CD4-positive, alpha-beta T cell treated with Interleukin-17A for 1 hour (primary cell): ENCODE results near the gene PROSER3.
"Not testable (repeated sequence)": the region's sequence is repeated elsewhere in the genome, so short reads cannot be mapped to it uniquely, and the experiment has no call there.

Experiments
- DNase-seq: peaks from one replicate; pipeline ENCODE4 v3.0.0-alpha.2; 2020

The PROSER3 gene

DNA sequence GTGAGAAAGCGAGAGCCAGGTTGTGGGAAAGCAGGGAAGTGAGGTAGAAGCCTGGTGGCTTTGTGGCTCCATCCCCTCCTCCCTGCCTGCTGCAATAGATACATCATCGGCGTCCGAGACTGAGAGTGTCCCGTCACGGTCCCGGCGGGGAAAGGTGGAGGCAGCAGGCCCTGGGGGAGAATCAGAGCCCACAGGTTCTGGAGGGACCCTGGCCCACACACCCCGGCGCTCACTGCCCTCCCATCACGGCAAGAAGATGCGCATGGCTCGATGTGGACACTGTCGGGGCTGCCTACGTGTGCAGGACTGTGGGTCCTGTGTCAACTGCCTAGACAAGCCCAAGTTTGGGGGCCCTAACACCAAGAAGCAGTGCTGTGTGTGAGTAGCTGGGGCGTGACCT, 35.1 kb upstream of the PROSER3 start:
- no peak for DNase-seq

DNA sequence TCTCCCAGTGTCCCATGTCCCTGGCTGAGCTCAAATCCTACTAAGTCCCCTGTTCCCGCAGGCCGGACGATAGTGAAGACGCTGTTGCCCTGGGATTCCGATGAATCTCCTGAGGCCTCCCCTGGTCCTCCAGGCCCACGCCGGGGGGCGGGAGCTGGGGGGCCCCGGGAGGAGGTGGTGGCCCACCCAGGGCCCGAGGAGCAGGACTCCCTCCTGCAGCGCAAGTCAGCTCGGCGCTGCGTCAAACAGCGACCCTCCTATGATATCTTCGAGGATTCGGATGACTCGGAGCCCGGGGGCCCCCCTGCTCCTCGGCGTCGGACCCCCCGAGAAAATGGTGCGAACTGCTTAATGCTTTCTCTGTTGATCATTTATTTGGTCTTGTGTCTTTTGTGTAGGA, 34.3 kb upstream of the PROSER3 start:
- no peak for DNase-seq

DNA sequence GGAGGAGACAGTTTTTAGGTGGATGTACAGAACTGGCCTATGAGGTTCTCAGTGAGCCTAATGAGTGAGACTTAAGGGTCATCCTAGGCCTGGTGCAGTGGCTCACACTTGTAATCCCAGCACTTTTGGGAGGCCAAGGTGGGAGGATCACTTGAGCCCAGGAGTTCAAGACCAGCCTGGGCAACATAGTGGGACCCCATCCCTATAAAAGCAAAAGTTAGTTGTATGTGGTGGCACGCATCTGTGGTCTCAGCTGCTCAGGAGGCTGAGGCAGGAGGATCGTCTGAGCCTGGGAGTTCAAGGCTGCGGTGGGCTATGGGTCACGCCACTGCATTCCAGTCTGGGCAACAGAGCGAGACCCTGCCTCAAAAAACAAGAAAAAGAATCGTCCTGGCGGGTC, 33.8 kb upstream of the PROSER3 start:
- not testable (repeated sequence) for DNase-seq

DNA sequence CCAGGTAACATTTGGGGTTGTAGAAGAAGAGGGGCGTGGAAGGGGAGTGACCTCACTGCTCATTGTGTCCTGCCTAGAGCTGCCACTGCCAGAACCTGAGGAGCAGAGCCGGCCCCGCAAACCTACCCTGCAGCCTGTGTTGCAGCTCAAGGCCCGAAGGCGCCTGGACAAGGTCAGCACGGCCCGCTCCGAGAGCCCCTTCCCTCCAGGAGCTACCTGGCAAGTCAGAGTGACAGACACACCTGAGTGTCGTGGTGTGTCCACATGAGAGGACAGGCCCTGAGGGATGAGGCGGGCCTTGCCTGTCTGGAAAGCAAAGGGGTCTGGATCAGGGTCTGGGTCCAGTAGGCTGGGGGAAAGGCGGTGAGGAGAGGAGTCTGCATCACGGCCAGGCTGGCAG, 33.4 kb upstream of the PROSER3 start:
- no peak for DNase-seq

DNA sequence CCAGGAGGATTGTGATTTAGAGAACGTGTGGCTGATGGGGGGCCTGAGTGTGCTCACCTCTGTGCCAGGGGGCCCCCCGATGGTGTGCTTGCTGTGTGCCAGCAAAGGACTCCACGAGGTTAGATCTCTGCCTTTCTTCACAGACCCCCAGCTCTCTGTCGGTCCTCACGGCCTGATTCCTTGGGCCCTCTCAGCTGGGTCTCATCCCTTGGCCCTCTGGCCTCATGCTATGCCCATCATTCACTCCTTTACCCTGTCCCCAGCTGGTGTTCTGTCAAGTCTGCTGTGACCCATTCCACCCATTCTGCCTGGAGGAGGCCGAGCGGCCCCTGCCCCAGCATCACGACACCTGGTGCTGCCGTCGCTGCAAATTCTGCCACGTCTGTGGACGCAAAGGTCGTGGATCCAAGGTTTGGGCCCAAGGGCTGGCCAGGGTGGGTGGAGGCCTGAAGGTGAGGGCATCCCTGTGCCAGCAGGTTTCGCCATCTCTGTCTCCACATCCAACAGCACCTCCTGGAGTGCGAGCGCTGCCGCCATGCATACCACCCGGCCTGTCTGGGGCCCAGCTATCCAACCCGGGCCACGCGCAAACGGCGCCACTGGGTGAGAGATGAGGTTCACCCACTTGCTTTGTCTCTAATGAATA, 32.6 kb upstream of the PROSER3 start:
- no peak for DNase-seq

DNA sequence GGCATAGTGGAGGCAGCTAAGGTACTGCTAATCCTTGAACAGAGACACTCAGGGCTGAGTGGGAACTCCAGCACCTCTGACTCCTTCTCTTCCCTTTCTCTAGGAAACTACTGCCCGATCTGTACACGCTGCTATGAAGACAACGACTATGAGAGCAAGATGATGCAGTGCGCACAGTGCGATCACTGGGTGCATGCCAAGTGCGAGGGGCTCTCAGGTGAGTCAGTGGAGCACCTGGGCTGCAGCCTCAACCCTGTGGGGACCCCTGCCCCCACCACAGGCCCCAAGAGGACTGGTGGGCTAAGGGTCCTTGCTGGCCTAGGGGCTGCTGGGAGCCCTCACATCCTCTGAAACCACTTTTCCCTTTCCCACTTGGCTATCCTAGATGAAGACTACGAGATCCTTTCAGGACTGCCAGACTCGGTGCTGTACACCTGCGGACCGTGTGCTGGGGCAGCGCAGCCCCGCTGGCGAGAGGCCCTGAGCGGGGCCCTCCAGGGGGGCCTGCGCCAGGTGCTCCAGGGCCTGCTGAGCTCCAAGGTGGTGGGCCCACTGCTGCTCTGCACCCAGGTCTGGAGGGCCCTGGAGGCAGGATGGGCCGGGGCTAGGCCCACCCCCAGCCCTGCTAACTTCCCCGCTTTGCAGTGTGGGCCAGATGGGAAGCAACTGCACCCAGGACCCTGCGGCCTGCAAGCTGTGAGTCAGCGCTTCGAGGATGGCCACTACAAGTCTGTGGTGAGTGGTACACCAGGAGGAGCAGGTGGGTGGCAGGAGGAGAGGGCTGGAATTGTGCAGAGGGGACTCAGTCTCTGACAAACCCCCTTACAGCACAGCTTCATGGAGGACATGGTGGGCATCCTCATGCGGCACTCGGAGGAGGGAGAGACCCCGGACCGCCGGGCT, 30.7 kb upstream of the PROSER3 start:
- DNase-seq = no peak

DNA sequence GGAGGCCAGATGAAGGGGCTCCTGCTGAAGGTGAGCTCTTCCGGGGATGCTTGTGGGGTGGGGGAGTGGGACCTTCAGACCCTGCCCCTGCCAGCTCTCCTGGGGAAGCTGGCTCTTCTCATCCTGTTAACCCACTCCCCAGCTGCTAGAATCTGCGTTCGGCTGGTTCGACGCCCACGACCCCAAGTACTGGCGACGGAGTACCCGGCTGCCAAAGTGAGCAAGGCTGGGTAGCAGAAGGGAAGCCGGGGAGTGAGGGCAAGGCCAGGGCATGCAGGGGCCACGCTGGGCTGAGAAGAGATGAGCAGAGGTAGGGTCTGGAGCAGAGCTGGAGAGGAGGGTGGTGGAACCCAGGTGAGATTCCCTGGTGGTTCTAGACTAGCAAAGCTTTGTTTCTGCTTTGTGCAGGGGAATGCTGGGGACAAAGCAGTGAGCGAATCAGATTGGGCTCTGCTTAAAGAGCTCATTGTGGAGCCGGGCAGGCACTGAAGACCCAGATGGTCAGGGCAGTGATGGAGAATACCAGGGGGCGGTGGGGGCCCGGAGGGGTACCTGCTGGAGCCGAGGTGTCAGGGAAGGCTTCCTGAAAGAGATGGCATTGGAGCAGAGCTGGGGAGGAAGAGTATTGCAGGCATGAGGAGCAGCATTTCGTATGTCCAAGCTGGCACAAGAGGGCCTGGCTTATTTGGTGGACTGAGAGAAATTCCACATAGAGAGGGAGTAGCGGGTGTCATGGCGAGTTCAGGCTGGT, 29.8 kb upstream of the PROSER3 start:
- DNase-seq = no peak

DNA sequence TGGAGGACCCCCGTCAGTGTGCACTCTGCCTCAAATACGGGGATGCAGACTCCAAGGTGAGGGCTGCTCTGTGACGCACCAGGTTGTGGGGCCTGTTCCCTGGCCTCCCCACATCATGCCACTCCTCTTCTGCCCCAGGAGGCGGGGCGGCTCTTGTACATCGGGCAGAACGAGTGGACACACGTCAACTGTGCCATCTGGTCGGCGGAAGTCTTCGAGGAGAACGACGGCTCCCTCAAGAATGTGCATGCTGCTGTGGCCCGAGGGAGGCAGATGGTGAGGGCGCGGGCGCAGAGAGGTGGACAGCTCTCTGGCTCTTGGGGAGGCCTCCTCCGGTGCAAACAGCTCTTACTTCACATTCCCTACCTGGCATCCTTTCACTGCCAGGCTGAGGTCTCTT, 29.0 kb upstream of the PROSER3 start:
- no peak for DNase-seq

DNA sequence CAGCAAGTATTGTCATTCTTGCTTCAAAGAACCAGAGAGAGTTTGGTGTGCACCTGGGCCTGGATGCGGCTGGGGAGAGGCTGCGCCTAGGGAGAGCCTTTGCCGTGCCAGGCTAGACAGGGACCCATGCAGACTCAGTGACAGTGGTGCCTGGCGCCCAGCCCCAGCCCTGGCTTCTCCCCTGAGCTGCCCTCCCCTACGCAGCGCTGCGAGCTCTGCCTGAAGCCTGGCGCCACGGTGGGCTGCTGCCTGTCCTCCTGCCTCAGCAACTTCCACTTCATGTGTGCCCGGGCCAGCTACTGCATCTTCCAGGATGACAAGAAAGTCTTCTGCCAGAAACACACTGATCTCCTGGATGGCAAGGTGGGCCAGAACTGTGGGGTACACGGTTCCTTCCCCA, 28.2 kb upstream of the PROSER3 start:
- DNase-seq = no peak

DNA sequence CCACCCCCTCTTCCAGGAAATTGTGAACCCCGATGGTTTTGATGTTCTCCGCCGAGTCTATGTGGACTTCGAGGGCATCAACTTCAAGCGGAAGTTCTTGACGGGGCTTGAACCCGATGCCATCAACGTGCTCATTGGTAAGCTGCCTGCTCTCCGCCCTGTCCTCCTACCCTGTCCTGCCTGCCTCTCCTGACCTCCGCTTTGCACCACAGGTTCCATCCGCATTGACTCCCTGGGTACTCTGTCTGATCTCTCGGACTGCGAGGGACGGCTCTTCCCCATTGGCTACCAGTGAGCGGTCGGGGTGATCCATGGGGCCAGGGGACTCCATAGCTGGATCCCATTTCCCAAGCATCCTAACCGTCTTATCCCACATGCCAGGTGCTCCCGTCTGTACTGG, 27.6 kb upstream of the PROSER3 start:
- no peak for DNase-seq

DNA sequence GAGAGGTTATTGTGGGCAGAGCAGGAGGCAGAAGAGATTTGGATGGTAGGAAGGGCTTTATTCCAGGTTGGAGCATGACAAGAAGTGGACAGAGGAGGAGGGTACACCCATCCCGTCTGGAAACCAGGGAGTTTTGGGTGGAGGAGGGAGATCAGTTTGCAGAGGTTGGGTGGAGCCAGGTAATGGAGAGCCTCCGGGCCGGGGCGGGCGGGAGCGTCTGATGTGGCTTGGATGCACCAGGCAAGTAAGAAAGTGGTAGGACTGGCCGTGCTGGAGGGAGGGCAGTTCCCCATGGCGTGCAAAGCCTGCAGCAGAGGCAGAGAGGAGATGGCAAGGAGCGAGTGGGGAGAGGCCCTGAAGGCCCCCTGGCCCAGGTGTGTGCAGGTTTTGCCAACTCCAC, 26.6 kb upstream of the PROSER3 start:
- no peak for DNase-seq

DNA sequence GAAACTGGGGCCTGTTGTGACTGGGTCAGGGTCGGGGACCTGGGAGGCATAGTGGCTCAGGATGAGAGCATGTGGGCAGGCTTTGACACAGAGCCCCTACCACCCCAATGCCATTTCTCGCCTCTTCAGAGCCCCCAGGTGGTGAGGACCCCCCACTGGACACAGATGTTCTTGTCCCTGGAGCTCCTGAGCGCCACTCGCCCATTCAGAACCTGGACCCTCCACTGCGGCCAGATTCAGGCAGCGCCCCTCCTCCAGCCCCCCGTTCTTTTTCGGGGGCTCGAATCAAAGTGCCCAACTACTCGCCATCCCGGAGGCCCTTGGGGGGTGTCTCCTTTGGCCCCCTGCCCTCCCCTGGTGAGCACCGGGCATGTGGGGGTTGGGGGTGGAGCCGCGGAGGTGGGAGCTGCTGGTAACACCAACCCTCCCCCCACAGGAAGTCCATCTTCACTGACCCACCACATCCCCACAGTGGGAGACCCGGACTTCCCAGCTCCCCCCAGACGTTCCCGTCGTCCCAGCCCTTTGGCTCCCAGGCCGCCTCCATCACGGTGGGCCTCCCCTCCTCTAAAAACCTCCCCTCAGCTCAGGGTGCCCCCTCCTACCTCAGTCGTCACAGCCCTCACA, 26.1 kb upstream of the PROSER3 start:
- no peak for DNase-seq

DNA sequence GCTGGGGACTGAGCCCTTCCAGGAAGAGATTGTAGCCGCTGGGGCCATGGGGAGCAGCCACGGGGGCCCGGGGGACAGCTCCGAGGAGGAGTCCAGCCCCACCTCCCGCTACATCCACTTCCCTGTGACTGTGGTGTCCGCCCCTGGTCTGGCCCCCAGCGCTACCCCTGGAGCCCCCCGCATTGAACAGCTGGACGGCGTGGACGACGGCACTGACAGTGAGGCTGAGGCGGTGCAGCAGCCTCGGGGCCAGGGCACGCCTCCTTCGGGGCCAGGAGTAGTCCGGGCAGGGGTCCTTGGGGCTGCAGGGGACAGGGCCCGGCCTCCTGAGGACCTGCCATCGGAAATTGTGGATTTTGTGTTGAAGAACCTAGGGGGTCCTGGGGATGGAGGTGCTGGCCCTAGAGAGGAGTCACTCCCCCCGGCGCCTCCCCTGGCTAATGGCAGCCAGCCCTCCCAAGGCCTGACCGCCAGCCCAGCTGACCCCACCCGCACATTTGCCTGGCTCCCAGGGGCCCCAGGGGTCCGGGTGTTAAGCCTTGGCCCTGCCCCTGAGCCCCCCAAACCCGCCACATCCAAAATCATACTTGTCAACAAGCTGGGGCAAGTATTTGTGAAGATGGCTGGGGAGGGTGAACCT, 25.3 kb upstream of the PROSER3 start:
- no peak for DNase-seq

DNA sequence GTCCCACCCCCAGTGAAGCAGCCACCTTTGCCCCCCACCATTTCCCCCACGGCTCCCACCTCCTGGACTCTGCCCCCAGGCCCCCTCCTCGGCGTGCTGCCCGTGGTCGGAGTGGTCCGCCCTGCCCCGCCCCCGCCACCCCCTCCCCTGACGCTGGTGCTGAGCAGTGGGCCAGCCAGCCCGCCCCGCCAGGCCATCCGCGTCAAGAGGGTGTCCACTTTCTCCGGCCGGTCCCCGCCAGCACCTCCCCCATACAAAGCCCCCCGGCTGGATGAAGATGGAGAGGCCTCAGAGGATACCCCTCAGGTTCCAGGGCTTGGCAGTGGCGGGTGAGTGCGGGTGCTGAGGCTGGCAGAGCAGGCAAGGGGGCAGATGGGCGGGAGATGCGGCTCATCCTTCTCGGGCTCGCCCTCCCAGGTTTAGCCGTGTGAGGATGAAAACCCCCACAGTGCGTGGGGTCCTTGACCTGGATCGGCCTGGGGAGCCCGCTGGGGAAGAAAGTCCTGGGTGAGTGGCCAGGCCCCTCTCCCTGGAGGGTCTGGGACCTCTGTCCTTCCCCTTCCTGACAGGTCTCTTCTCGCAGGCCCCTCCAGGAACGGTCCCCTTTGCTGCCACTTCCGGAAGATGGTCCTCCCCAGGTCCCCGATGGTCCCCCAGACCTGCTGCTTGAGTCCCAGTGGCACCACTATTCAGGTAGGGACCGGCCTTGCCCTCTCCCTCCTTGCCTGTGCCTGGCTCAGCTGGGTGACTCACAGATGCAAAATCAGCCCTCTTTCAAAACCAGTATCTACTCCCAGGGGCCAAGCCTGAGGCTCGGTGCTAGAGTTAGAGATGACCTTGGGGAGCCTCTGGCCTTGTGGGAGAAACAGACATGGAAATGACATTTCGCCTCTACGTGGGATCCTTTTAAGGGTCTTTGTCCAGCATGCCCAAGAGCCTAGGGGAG, 24.5 kb upstream of the PROSER3 start:
- DNase-seq = no peak

DNA sequence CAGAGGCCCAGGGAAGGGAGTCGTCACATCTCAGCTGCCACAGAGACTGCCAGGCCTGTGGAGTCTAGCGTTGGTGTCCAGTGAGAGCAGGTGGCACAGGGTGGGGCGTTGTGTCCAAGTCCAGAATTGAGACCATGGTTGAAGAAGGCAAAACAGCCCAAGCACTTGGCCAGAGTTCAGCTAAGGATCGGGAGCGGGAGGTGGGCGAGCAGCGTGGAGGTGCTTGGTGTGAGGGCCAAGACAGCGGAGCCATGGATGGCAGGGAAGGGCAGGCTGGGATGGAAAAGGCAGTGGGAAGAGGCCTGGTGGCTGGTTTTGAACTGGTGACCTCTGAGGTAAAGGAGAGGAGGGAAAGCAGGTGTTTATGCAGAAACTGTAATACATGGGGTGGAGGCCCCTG, 23.7 kb upstream of the PROSER3 start:
- no peak for DNase-seq

DNA sequence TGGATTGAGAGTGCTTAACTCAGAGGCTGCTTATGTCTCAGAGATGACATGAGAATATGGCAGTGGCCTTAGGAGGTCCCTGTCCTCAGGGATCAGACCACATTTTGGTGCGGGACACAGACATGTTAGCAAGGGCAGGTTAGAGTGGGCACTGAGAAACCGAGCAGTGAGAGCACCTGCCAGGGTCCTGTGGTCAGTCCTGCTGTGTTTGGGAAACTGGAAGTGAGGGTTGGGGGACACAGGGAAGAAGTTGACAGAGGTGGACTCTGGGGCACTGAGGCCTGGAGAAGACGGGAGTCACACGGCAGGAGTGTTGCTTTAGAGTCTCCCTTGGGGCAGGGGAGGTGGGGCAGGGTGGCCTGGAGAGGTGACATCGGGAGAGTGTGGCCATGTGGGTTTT, 23.1 kb upstream of the PROSER3 start:
- DNase-seq = no peak

DNA sequence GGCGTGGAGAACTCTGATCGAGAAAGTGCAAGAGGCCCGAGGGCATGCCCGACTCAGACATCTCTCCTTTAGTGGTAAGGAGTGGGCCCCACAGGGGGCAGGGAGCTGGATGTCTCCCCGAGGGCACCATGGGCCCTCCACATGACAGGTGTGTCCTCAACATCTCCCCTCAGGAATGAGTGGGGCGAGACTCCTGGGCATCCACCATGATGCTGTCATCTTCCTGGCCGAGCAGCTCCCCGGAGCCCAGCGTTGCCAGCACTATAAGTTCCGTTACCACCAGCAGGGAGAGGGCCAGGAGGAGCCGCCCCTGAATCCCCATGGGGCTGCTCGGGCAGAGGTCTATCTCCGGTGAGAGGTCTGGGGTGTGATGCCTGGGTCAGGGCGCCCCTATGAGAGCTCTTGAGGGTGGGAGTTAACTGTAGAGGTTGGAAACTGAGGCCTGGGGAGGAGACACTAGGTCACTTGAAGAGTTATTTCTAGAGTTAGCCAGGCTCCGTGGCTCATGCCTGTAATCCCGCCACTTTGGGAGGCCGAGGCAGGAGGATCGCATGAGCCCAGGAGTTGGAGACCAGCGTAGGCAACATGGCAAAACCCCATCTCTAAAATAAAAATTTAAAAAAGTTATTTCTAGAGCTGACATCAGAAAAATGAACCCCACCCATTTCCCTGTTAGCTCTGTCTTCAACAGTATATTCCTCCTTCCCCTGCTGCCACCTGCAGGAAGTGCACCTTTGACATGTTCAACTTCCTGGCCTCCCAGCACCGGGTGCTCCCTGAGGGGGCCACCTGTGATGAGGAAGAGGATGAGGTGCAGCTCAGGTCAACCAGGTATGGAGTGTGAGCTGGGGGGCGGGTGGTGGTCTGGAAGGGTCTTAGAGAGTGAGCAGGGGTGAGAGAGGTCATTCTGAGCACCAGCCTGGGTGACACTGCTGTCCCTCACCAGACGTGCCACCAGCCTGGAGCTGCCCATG, 20.8 kb upstream of the PROSER3 start:
- peak; percentile 43 for DNase-seq

DNA sequence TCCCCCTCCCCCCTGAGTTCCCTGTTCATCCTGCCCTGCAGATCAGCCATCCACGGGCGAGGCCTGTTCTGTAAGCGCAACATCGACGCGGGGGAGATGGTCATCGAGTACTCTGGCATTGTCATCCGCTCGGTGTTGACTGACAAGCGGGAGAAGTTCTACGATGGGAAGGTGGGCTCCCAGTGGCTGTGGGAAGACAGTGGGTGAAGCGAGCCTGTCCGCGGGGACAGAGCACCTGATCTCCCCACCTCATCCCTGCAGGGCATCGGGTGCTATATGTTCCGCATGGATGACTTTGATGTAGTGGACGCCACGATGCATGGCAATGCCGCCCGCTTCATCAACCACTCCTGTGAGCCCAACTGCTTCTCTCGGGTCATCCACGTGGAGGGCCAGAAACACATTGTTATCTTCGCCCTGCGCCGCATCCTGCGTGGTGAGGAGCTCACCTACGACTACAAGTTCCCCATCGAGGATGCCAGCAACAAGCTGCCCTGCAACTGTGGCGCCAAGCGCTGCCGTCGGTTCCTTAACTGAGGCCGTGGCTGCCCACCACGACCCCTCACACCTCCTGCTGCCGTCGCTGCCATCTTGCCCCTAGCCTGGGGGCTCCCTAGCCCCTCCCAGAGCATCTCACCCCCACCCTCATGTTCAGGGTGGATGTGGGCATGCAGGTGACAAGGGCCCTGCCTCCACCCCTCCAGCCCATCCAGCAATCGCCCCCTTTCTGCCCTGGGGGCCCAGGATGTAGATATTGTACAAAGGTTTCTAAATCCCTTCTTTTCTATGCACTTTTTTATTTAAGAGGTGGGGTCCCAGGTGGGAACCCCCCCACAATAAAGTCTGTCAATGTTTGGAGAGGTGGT, 19.7 kb upstream of the PROSER3 start:
- no peak for DNase-seq

DNA sequence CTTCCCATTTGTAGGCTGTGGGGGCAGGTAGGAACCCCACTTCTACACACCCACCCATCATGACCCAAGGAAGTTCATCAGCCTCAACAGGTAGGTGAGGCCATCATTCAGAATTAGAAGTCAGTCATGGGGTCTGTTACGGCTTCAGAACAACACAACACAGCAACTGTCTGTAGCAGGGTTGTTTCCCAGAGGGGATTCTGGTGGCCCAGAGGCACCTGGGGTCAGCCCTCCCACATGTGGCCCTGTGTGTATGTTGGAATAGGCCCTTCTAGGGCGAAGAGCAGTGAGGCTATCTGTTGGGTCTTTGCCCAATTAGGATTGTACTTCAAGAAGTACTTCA, 19.1 kb upstream of the PROSER3 start:
- no peak for DNase-seq
